Measurements from ENCODE around the gene DYNLRB1. TPM values are rescaled to one million over a fixed set of nuclear protein-coding genes. Genes with fewer than 3 reads are reported as not detected.

The DYNLRB1 gene
- total RNA-seq, 1 donor from 2014 or later = 193 TPM

GRCh38 chr20:34573541-34574300 is 57.5 kb downstream of the DYNLRB1 start:
- DNase-seq (ENCODE audit: low read depth) = no peak
- no peak for TF ChIP-seq CTCF (conservative IDR thresholded peaks at IDR 0.05; ENCODE audit: low read depth, low read length)

GRCh38 chr20:34574426-34574825 is 58.2 kb downstream of the DYNLRB1 start:
- no peak for DNase-seq (ENCODE audit: low read depth)
- TF ChIP-seq CTCF (conservative IDR thresholded peaks at IDR 0.05; ENCODE audit: low read depth, low read length) = no peak
- H3K4me3 ChIP-seq (ENCODE audit: low read depth, low read length) = no peak overlapping the region

More at GRCh38 chr20:34573541-34574300, 57.5 kb downstream of the DYNLRB1 start:
- no peak overlapping the region for H3K4me3 ChIP-seq (ENCODE audit: low read depth, low read length)

GRCh38 chr20:34574861-34575260 is 58.6 kb downstream of the DYNLRB1 start:
- H3K4me3 ChIP-seq (ENCODE audit: low read depth, low read length) = no peak overlapping the region
- DNase-seq (ENCODE audit: low read depth) = no peak
- no peak for TF ChIP-seq CTCF (conservative IDR thresholded peaks at IDR 0.05; ENCODE audit: low read depth, low read length)

- no peak for DNase-seq (ENCODE audit: low read depth)
- H3K4me3 ChIP-seq (ENCODE audit: low read depth, low read length) = no peak overlapping the region
- TF ChIP-seq CTCF (conservative IDR thresholded peaks at IDR 0.05; ENCODE audit: low read depth, low read length) = no peak
Measured at GRCh38 chr20:34575271-34575670, 59.0 kb downstream of the DYNLRB1 start.

GRCh38 chr20:34575756-34576155 is 59.5 kb downstream of the DYNLRB1 start:
- no peak for TF ChIP-seq CTCF (conservative IDR thresholded peaks at IDR 0.05; ENCODE audit: low read depth, low read length)
- no peak overlapping the region for H3K4me3 ChIP-seq (ENCODE audit: low read depth, low read length)
- DNase-seq (ENCODE audit: low read depth) = no peak

GRCh38 chr20:34577061-34577460 is 60.8 kb downstream of the DYNLRB1 start:
- H3K4me3 ChIP-seq (ENCODE audit: low read depth, low read length) = no peak overlapping the region
- no peak for DNase-seq (ENCODE audit: low read depth)
- no peak for TF ChIP-seq CTCF (conservative IDR thresholded peaks at IDR 0.05; ENCODE audit: low read depth, low read length)

- no peak for TF ChIP-seq CTCF (conservative IDR thresholded peaks at IDR 0.05; ENCODE audit: low read depth, low read length)
- no peak overlapping the region for H3K4me3 ChIP-seq (ENCODE audit: low read depth, low read length)
- no peak for DNase-seq (ENCODE audit: low read depth)
Measured at GRCh38 chr20:34578025-34578424, 61.8 kb downstream of the DYNLRB1 start.
